Activated CD4-positive, alpha-beta T cell treated with anti-CD3 and anti-CD28 coated beads, Interleukin-2, amount 50 U/mL, for 16 hours (primary cell): Measurements from ENCODE around the gene RTP2.
A peak's percentile ranks its signal among the peaks of the same experiment; 100 is the strongest.

Source experiments
- DNase-seq: peaks from one replicate; pipeline ENCODE4 v3.0.0-alpha.2; 2020

Gene RTP2

GRCh38 chr3:187702507-187703033 is at the start of gene RTP2:
RTP2 (minus strand) TSS chr3:187702557; CDS start chr3:187702128, 429 bp downstream.
- no peak for DNase-seq

- no peak for DNase-seq
Measured at GRCh38 chr3:187750513-187751123, 48.3 kb upstream of the RTP2 start.

- DNase-seq, result no peak
Measured at GRCh38 chr3:187750006-187750512, 47.7 kb upstream of the RTP2 start.

- peak; percentile 95 for DNase-seq
Measured at GRCh38 chr3:187748050-187748481, 45.7 kb upstream of the RTP2 start.

GRCh38 chr3:187747506-187747905 is 45.1 kb upstream of the RTP2 start:
- DNase-seq, result no peak

GRCh38 chr3:187746442-187747281 is 44.3 kb upstream of the RTP2 start:
- peak; percentile 48 for DNase-seq

- DNase-seq, result no peak
Measured at GRCh38 chr3:187746059-187746441, 43.7 kb upstream of the RTP2 start.

GRCh38 chr3:187745201-187746058 is 43.1 kb upstream of the RTP2 start, which contains the start of gene BCL6:
BCL6 (minus strand) TSS chr3:187745468; CDS start chr3:187733693, 11,775 bp downstream.
- peak; percentile 94 for DNase-seq

- peak; percentile 49 for DNase-seq
Measured at GRCh38 chr3:187744169-187745151, 42.1 kb upstream of the RTP2 start.

- peak; percentile 50 for DNase-seq
Measured at GRCh38 chr3:187743195-187744141, 41.1 kb upstream of the RTP2 start.

- DNase-seq, result peak; percentile 42
Measured at GRCh38 chr3:187742351-187743171, 40.2 kb upstream of the RTP2 start.

- DNase-seq, result peak; percentile 83
Measured at GRCh38 chr3:187741403-187742350, 39.3 kb upstream of the RTP2 start.

GRCh38 chr3:187740421-187741399 is 38.4 kb upstream of the RTP2 start:
- peak; percentile 76 for DNase-seq

GRCh38 chr3:187739561-187740332 is 37.4 kb upstream of the RTP2 start:
- peak; percentile 87 for DNase-seq

- DNase-seq, result peak; percentile 45
Measured at GRCh38 chr3:187739094-187739560, 36.8 kb upstream of the RTP2 start.
